HFF-Myc (cell line): Measurements from ENCODE around the gene KLHL33.
A peak's percentile ranks its signal among the peaks of the same experiment; 100 is the strongest.
"Not testable (repeated sequence)": the region's sequence is repeated elsewhere in the genome, so short reads cannot be mapped to it uniquely, and the experiment has no call there.

Source experiments
- DNase-seq: peaks from one replicate; pipeline ENCODE4 v3.0.0-alpha.2; 2011; ENCODE audit warnings: low read depth; ENCODE audit errors: extremely low read depth
- H3K4me3 ChIP-seq: replicated peaks from 2 replicates; pipeline ENCODE4 v1.5.1; 2011; ENCODE audit warnings: low read depth, mild to moderate bottlenecking, control low read depth, low read length
- CTCF ChIP-seq: IDR thresholded peaks from 2 replicates; pipeline ENCODE4 v1.5.1; 2012; ENCODE audit warnings: mild to moderate bottlenecking, low read depth, low read length, control low read depth; ENCODE audit errors: missing control alignments

Gene KLHL33

GRCh38 chr14:20458031-20458789 is 22.2 kb upstream of the KLHL33 start:
- no peak for TF ChIP-seq CTCF
- no peak overlapping the region for H3K4me3 ChIP-seq

GRCh38 chr14:20456971-20457370 is 21.0 kb upstream of the KLHL33 start:
- DNase-seq, result no peak
- H3K4me3 ChIP-seq, result peak overlapping the region; percentile 92
- no peak for TF ChIP-seq CTCF

More at GRCh38 chr14:20458031-20458789, 22.2 kb upstream of the KLHL33 start:
- no peak for DNase-seq

GRCh38 chr14:20455355-20456300 is 19.7 kb upstream of the KLHL33 start:
- no peak for TF ChIP-seq CTCF
- no peak for DNase-seq
- peak overlapping the region; percentile 92 for H3K4me3 ChIP-seq

GRCh38 chr14:20454516-20455354 is 18.8 kb upstream of the KLHL33 start, which contains the start of the genes APEX1 and OSGEP:
TSS of gene APEX1 (plus strand) at chr14:20455226. CDS start at chr14:20455646, 420 bp downstream.
TSS of gene OSGEP (minus strand) at chr14:20454812. CDS start at chr14:20454683, 129 bp downstream.
- TF ChIP-seq CTCF, result no peak
- H3K4me3 ChIP-seq, result peak within 1 kb of the TSS; percentile 92
- peak; percentile 99 for DNase-seq

GRCh38 chr14:20452831-20453230 is 16.9 kb upstream of the KLHL33 start:
- not testable (repeated sequence) for DNase-seq, H3K4me3 ChIP-seq

- no peak overlapping the region for H3K4me3 ChIP-seq
- DNase-seq, result no peak
- TF ChIP-seq CTCF, result no peak
These were observed 10.9 kb upstream of the KLHL33 start for GRCh38 chr14:20446889-20447288.

GRCh38 chr14:20443650-20444049 is 7.7 kb upstream of the KLHL33 start:
- DNase-seq, H3K4me3 ChIP-seq: not testable (repeated sequence)
